Fibroblast of skin of abdomen (primary cell): ENCODE measurements around the gene LMF1.
"Not testable (repeated sequence)": the region's sequence is repeated elsewhere in the genome, so short reads cannot be mapped to it uniquely, and the experiment has no call there.

ENCODE experiments used
- DNase-seq: peaks from one replicate; pipeline ENCODE4 v3.0.0-alpha.2; 2013

LMF1 gene

GRCh38 chr16:947922-948303 lies 22.9 kb downstream of the LMF1 start:
- DNase-seq = not testable (repeated sequence)

DNA sequence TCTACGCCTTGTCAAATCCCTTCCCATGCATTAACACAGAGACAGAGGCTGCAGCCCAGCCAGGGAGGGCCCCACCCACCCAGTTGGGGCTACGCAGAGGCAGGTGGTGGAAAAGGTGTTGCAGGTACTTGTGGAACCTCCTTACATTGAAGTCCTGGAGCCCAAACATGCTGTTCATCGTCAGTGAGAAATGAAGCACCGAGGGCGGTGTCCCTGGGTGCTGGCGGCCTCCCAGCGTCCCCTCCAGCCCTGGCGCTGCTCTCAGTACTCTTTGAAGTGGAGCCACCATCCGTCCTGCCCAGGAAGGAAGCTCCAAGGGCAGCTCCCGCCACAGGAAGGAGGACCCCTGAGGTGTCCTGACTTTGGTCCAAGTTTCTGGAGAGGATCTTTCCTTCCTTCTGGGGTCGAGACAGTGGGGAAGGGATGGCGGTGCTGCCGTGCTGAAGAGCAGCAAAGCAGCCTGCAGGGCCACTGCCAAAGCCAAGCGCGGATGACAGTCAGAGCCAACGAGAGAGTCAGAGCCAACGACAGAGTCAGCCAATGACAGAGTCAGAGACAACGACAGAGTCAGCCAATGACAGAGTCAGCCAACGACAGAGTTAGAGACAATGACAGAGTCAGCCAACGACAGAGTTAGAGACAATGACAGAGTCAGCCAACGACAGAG lies 23.4 kb downstream of the LMF1 start:
- DNase-seq = no peak

DNA sequence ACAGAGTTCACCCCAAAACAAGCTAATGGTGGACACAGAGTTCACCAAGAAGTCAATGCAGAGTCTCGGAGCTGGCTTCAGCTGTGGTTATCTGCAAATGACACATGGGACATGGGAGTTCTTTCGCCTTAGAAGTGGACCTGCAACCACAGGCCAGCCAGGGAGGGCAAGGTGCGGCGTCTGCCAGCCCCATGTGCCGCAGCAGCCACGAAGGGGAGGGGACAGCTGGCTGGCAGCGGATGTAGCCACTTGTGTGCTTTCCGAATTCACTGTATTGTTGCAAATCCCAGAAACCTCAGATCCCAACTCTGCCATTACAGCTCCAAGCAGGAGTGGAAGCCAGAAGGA lies 24.8 kb downstream of the LMF1 start:
- DNase-seq = no peak

DNA sequence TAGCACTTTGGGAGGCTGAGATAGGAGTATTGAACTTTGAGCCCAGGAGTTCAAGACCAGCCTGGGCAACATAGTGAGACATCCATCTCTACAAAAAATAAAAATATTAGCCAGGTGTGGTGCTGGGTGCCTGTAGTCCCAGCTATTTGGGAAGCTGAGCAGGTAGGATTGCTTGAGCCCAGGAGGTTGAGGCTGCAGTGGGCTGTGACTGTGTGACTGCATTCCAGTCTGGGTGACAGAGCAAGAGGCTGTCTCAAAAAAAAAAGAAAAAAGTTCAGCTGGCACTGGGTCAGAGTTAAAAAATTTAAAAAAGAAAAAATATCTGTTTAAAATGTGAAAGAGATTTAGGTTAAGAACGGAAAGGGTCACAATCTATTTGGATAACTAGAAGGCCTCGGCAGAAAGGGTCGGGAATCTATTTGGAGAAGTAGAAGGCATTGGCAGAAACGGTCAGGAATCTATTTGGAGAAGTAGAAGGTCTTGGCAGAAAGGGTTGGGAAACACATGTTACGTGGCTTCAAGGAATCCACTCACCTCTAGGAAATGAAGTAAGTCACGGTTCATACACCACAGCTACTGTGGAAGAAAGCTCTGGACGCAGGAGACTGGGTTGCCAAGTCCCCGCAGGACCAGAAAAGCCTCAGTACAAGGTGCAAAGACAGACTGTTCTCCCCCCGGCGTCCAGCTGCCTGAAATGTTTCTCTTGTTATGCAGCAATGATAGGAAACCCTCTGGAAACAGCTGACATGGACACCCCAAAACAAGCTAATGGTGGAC lies 25.3 kb downstream of the LMF1 start:
- no peak for DNase-seq

GRCh38 chr16:943971-944370 lies 26.8 kb downstream of the LMF1 start:
- no peak for DNase-seq

- no peak for DNase-seq
Measured at GRCh38 chr16:942436-943060, 28.2 kb downstream of the LMF1 start.

DNA sequence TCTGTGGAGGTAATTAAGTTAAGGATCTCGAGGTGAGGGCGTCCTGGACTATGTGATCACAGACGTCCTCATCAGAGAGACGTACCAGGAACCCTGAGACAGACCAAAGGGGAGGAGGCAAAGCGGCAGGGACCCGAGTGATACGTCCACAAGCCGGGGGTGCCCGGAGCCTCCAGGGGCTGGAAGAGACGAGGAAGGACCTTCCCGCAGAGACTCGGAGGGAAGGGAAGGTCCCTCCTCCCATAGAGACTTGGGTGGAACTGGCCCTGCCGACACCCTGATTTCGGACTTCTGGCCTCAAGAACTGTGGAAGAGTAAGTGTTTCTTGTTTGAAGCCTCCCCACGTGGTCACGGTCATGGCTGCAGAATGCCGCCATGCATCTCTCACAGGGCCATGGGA lies 30.8 kb downstream of the LMF1 start:
- no peak for DNase-seq

GRCh38 chr16:939311-939710 lies 31.5 kb downstream of the LMF1 start:
- no peak for DNase-seq

DNA sequence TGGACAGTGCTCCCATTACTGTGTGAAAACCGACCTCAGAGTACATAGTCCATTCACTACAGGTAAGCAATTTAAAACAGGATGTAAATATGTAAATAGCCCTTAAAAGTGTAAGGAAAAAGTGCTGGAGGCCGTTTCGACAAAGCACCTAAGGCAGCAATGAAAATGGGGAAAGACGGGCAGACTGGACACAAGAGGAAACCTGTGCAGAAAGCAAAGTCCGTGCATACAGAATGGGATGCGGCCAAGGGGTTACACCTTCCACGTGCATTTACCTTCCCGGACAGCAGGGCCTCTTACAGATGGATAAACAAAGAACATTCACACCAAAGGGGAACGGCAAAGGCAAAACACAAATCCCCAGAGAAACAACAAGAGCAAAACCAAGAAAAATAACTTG lies 32.0 kb downstream of the LMF1 start:
- no peak for DNase-seq

- no peak for DNase-seq
Measured at GRCh38 chr16:938136-938535, 32.6 kb downstream of the LMF1 start.

DNA sequence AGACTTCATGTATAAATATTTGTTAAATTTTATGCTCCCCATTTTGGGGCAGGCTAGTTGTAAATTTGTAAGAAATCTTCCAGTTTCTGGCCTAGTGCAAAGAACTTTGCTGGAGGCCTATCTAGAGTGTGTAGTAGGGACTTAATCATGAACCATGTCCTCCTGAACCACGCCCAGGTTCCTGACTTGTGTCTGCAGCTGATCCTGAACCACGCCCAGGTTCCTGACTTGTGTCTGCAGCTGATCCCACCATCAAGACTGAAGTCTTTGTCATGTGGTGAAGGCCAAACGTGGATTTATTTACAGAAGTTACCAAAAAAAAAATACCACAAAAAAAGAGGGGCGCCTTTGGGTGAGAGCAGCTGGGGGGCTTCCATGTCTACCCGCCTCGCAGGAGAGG lies 33.1 kb downstream of the LMF1 start:
- DNase-seq = no peak

GRCh38 chr16:937311-937710 lies 33.5 kb downstream of the LMF1 start:
- no peak for DNase-seq

DNA sequence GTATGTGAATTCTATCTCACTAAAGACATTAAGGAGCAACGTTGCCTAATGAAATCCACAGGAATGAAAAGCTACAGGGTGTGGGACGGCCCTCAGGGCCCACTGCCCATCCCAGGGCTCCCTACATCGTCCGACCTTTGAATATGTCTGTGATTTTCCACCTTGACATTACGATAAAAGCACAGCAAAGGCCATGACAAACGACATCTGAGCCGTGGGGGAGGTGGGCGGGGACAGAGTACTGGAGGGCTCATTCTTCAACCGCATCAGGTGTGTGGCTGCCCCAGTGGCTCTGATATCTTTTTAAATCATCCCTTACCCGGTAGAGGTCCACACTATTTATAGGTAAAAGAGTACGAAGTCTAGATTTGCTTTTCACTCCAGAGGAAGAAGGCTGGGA lies 35.1 kb downstream of the LMF1 start:
- DNase-seq = no peak

DNA sequence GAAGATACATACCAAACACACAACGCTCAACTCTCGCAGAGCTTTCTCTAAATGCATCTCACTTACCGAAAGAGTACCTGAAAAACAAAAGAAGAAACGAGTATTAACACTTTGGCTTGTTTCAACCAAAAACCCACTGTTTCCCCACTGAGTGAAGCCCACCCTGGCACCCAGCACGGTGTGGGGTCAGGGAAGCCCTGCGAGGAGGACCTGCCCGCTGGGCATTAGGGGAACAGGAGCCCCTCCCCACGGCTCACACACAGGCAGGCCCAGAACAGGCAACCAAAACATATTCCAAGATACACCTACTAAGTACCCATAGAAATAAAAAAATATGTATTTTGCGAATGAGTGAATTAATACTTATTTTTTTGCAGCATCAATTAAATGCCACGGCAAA lies 36.6 kb downstream of the LMF1 start:
- DNase-seq = no peak

DNA sequence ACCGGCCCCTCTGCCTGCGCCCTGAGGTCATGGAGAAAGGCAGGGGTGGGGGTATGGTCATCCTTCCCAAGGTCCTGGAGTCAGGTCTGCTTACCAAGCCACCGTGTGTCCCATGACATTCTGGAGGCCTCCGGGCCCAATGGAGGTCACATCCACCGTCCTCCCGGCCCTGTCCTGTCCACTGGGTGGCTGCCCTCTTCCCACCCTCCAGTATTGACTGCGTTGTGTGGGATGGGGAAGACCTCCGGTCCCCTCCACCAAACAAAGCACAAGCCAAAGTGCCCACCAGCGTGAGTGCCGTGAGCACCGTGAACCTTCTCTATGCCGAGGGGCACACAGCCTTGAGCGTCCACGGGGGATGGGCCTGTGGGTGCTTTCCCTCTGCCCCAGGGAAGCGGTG lies 37.2 kb downstream of the LMF1 start:
- DNase-seq = no peak

- no peak for DNase-seq
Measured at GRCh38 chr16:932831-933330, 37.9 kb downstream of the LMF1 start.

GRCh38 chr16:931626-932500 lies 38.9 kb downstream of the LMF1 start:
- no peak for DNase-seq

DNA sequence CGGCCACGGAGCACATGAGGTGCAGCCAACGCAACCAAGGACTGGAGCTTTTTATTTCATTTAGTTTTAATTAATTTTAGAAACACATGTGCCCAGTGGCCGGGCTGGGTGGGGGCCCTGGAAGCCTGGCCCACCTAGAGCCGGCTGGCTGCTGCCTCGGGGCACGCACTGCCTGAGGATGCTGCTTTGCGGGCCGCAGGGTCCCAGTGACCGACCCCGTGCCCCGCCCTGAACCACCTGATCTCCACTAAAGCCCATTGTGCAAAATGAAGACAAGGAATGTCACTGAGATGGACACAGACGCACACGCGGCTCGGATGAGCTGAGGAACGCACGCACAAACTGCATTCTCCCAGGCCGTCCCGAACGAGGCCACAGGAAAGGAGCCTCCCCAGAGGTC lies 39.6 kb downstream of the LMF1 start:
- no peak for DNase-seq

DNA sequence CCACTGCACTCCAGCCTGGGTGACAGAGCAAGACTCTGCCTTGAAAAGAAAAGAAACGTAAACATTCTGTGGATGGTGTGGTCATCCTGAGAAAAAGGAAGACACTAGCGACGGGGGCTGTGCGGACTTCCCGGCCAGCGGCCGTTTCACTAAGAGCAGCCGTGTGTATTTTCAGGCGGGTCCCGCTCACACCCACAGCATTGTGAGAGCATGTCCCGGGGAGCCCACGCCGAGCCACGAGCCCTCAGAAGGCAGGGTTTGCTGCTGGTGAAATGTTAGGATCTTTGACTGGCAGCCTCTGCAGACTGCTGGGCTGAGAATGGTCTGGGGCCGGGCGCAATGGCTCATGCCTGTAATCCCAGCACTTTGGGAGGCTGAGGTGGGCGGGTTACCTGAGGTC lies 40.3 kb downstream of the LMF1 start:
- DNase-seq = no peak

DNA sequence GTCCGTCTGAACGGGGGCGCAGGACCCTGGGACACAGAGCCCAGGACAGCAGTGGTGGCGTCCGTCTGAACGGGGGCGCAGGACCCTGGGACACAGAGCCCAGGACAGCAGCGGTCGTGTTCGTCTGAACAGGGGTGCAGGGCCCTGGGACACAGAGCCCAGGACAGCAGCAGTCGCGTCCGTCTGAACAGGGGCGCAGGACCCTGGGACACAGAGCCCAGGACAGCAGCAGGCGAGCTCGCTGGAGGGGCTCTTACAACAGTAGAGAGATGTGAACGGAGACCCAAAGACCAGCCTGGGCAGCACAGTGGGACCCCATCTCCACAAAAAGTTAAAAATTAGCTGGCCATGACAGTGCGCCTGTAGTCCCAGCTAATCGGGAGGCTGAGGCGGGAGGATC lies 40.7 kb downstream of the LMF1 start:
- DNase-seq = no peak

DNA sequence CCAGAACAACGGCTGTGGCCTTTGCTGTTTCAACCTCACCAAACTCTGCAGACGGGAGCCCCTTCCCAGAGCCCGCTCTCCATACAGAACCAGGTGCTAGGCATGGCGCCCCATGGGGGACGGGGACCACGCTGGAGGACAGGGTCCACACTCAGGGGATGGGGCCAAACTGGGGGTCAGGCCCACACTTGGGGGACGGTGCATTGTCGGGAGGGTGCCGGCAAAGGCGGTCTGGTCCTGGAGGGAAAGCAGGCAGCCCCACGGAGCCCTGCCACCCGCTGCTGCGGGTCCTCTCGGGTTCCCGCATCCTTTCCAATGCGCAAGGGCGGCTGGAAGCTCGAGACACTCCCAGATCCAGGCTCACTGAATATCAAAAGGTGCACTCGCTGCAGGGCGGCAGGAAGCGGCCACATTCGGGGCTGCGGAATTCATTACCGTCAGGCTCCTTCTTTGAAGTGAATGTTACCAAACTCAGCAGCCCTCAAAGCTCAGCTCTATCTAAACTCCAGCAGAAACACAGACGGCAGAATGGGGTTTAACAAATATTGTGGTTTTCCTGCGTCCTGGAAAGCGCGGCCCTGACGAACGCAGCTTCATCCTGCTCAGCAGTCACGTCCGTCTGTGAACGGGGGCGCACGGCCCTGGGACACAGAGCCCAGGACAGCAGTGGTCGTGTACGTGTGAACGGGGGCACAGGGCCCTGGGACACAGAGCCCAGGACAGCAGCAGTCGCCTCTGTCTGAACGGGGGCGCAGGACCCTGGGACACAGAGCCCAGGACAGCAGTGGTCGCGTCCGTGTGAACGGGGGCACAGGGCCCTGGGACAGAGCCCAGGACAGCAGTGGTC lies 41.3 kb downstream of the LMF1 start:
- DNase-seq = no peak

DNA sequence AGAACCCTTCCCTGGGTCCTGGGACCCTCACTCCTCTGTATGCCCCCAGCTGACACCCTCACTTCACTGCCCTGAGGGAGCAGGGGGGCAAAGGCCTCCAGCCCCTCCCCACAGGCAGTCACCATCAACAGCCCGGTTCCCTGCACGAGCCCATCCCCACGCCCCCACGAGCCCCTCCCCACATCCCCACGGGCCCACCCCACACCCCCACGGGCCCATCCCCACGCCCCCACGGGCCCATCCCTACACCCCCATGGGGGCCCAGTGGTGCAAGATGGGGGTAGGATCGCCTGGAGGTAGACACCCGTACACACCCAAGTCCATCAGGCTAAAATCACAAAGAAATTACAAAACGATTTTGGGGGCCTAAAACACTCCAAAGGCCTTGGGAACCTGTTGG lies 42.3 kb downstream of the LMF1 start:
- no peak for DNase-seq
